CD14-positive monocyte (primary cell): ENCODE measurements around the gene IL23R. TPM values are rescaled to one million over a fixed set of nuclear protein-coding genes. Genes with fewer than 3 reads are reported as not detected.

ENCODE experiments used
- DNase-seq, 3 donors: peaks; one replicate each; pipeline ENCODE4 v3.0.0-alpha.2; 2011 to 2022
- H2AFZ ChIP-seq: 2 replicates; pipeline ENCODE4 v1.6.0; 2012; ENCODE audit warnings: mild to moderate bottlenecking, low read depth, low read length, inconsistent platforms; ENCODE audit not compliant: insufficient read depth, poor library complexity, severe bottlenecking
- H3K27ac ChIP-seq, 2 donors: 1 replicate in 1 of 2; 2 replicates in 1 of 2; pipeline ENCODE4 v1.5.1; 2012 to 2013; ENCODE audit warnings: low read length in 2 of 2, control low read depth in 1 of 2, inconsistent platforms in 1 of 2, low read depth in 1 of 2, mild to moderate bottlenecking in 1 of 2
- H3K27me3 ChIP-seq, 2 donors: one replicate each; pipeline versions ENCODE4 v1.6.0 to v1.6.1; 2011 to 2013; ENCODE audit warnings: low read length in 2 of 2; ENCODE audit not compliant: control insufficient read depth in 2 of 2, insufficient read depth in 2 of 2
- H3K36me3 ChIP-seq, 2 donors: replicated peaks in 1 of 2; 1 replicate in 1 of 2; 2 replicates in 1 of 2; pipeline versions ENCODE4 v1.5.1 to v1.6.1; 2012 to 2013; ENCODE audit warnings: low read length in 2 of 2, control low read depth in 1 of 2, inconsistent platforms in 1 of 2, mild to moderate bottlenecking in 1 of 2; ENCODE audit not compliant: insufficient read depth in 2 of 2, control insufficient read depth in 1 of 2
- H3K4me1 ChIP-seq, 2 donors: 1 replicate in 1 of 2; 2 replicates in 1 of 2; pipeline versions ENCODE4 v1.5.1 to v1.6.1; 2012 to 2013; ENCODE audit warnings: low read length in 2 of 2, control low read depth in 1 of 2, inconsistent platforms in 1 of 2, mild to moderate bottlenecking in 1 of 2, moderate library complexity in 1 of 2; ENCODE audit not compliant: insufficient read depth in 2 of 2, control insufficient read depth in 1 of 2
- H3K4me2 ChIP-seq: replicated peaks from 2 replicates; pipeline ENCODE3; 2012; ENCODE audit warnings: low read length, moderate library complexity, mild to moderate bottlenecking; ENCODE audit not compliant: poor library complexity, severe bottlenecking; ENCODE audit errors: extremely low read depth
- H3K4me3 ChIP-seq, 3 experiments: fragments of 200-600 bp in 1 of 3; sonication (generic) in 1 of 3; replicated peaks in 1 of 3; 1 replicate in 2 of 3; 2 replicates in 1 of 3; pipeline ENCODE4 v1.5.1; 2011 to 2013; ENCODE audit warnings: low read length in 3 of 3, mild to moderate bottlenecking in 3 of 3, control low read depth in 2 of 3, low read depth in 2 of 3, inconsistent platforms in 1 of 3, moderate library complexity in 1 of 3
- H3K79me2 ChIP-seq: 2 replicates; pipeline ENCODE4 v1.6.0; 2012; ENCODE audit warnings: mild to moderate bottlenecking, control low read depth, inconsistent platforms, low read length, moderate library complexity; ENCODE audit not compliant: insufficient read depth
- H3K9ac ChIP-seq: 2 replicates; pipeline ENCODE4 v1.6.0; 2017; ENCODE audit warnings: low read length, mild to moderate bottlenecking; ENCODE audit not compliant: insufficient read depth, poor library complexity, severe bottlenecking
- H3K9me3 ChIP-seq, 2 donors: replicated peaks in 1 of 2; 1 replicate in 1 of 2; 2 replicates in 1 of 2; pipeline versions ENCODE4 v1.5.1 to v1.6.1; 2012 to 2013; ENCODE audit warnings: low read length in 2 of 2, control low read depth in 1 of 2; ENCODE audit not compliant: control insufficient read depth in 1 of 2, insufficient read depth in 1 of 2
- H4K20me1 ChIP-seq: 2 replicates; pipeline ENCODE4 v1.6.0; 2012; ENCODE audit warnings: mild to moderate bottlenecking, low read length, control low read depth, moderate library complexity; ENCODE audit not compliant: insufficient read depth
- H3K27ac Mint-ChIP-seq, 7 donors: one replicate each; pipeline ENCODE4 v1.8.0; 2020; ENCODE audit warnings: mild to moderate bottlenecking in 7 of 7, mixed read lengths in 7 of 7, moderate library complexity in 6 of 7, inconsistent platforms in 2 of 7
- H3K27me3 Mint-ChIP-seq, 3 donors: one replicate each; pipeline ENCODE4 v1.8.0; 2021 to 2022; ENCODE audit warnings: low read depth in 3 of 3, mild to moderate bottlenecking in 3 of 3, mixed read lengths in 3 of 3, moderate library complexity in 3 of 3, inconsistent platforms in 1 of 3
- H3K36me3 Mint-ChIP-seq, 2 donors: one replicate each; pipeline ENCODE4 v1.8.0; 2020; ENCODE audit warnings: mixed read lengths in 2 of 2, inconsistent platforms in 1 of 2, mild to moderate bottlenecking in 1 of 2
- H3K4me1 Mint-ChIP-seq: one replicate; pipeline ENCODE4 v1.8.0; 2020; ENCODE audit warnings: mild to moderate bottlenecking, mixed read lengths
- H3K4me3 Mint-ChIP-seq, 2 donors: one replicate each; pipeline ENCODE4 v1.8.0; 2020; ENCODE audit warnings: mild to moderate bottlenecking in 2 of 2, mixed read lengths in 2 of 2, moderate library complexity in 1 of 2
- H3K9me3 Mint-ChIP-seq, 7 donors: one replicate each; pipeline ENCODE4 v1.8.0; 2020 to 2022; ENCODE audit warnings: mixed read lengths in 7 of 7, mild to moderate bottlenecking in 6 of 7, moderate library complexity in 6 of 7, inconsistent platforms in 2 of 7
- CTCF ChIP-seq: fragments of 200-600 bp; IDR thresholded peaks from one replicate; pipeline ENCODE4 v1.8.0; 2022; ENCODE audit warnings: antibody characterized with exemption, mild to moderate bottlenecking
- WGBS: methylation state at CpG from one replicate; pipeline ENCODE4 v1.1.5; 2013; ENCODE audit warnings: missing lambda C conversion rate; ENCODE audit not compliant: insufficient coverage; 5-methylcytosine and 5-hydroxymethylcytosine counted together
- intact Hi-C, 2 donors: fragments of 100-400 bp; cut with micrococcal nuclease; formaldehyde crosslinking; loops; one replicate each; pipeline versions ENCODE4 v1.15.0 to v1.15.1; 2023
- polyA plus RNA-seq, 3 donors: library from polyadenylated mRNA; depleted of rRNA in 1 of 3; unstranded in 2 of 3; stranded (reverse) in 1 of 3; fragments of 300-500 nt in 2 of 3; fragments of >200 nt in 1 of 3; fragmentation: Illumina TruSeq in 2 of 3; gene quantifications; 1 replicate in 2 of 3; 2 replicates in 1 of 3; pipeline ENCODE4 v1.2.3, GENCODE V29; 2012 to 2021

IL23R gene
- polyA plus RNA-seq, 3 donors = not detected

- H3K4me1 Mint-ChIP-seq = no peaks in the 10 kb centered on the region
- H3K9me3 Mint-ChIP-seq = no peaks in the 10 kb centered on the region
- Histone ChIP-seq H3K79me2 (no peaks in the 10 kb centered on the region), H3K4me1 (no peaks in the 10 kb centered on the region), H3K9me3 (no peaks in the 10 kb centered on the region), H3K4me3 (no peak overlapping the region), H3K27ac (no peak overlapping the region), H4K20me1 (no peaks in the 10 kb centered on the region), H3K4me2 (no peak overlapping the region), H3K36me3 (no peaks in the 10 kb centered on the region), H3K9ac (no peak overlapping the region), H2AFZ (no peak overlapping the region), H3K27me3 (no peaks in the 10 kb centered on the region)
- no peak for DNase-seq
- no peak for TF ChIP-seq CTCF
- peaks cover 3 to 9% (median 4%) of the 10 kb centered on the region in 3 donors for H3K27me3 Mint-ChIP-seq
- no CpG with 5 or more reads among the region's 3 CpGs for WGBS
- no peak overlapping the region for H3K27ac Mint-ChIP-seq
- intact Hi-C loops = no loop called here
- H3K4me3 Mint-ChIP-seq = no peak overlapping the region
- H3K36me3 Mint-ChIP-seq = no peaks in the 10 kb centered on the region
Observed at GRCh38 chr1:67169932-67170331, 3.7 kb downstream of the IL23R start.

GRCh38 chr1:67170751-67171573, 4.7 kb downstream of the IL23R start:
- no CpG with 5 or more reads among the region's 2 CpGs for WGBS
- no peak overlapping the region for H3K9ac ChIP-seq
- Mint-ChIP-seq H3K27me3 (peaks cover 3 to 8% (median 4%) of the 10 kb centered on the region in 3 donors), H3K27ac (no peak overlapping the region), H3K4me3 (no peak overlapping the region), H3K9me3 (peaks cover 0 to 2% (median 0%) of the 10 kb centered on the region in 7 donors), H3K36me3 (no peaks in the 10 kb centered on the region), H3K4me1 (no peaks in the 10 kb centered on the region)
- H3K4me1 ChIP-seq = no peaks in the 10 kb centered on the region
- H3K36me3 ChIP-seq = no peaks in the 10 kb centered on the region
- no peak for DNase-seq
- no peak for TF ChIP-seq CTCF
- no peaks in the 10 kb centered on the region for H3K9me3 ChIP-seq
- no peak overlapping the region for H3K4me2 ChIP-seq
- no peak overlapping the region for H3K4me3 ChIP-seq
- H2AFZ ChIP-seq = no peak overlapping the region
- no peak overlapping the region for H3K27ac ChIP-seq
- H4K20me1 ChIP-seq = no peaks in the 10 kb centered on the region
- H3K27me3 ChIP-seq = no peaks in the 10 kb centered on the region
- H3K79me2 ChIP-seq = no peaks in the 10 kb centered on the region
- intact Hi-C loops = no loop called here
